GM23248 (cell line): ENCODE results near the gene BICD1. TPM values are rescaled to one million over a fixed set of nuclear protein-coding genes. Genes with fewer than 3 reads are reported as not detected.

Experiments
- DNase-seq: peaks from one replicate; pipeline ENCODE4 v3.0.0-alpha.2; 2015
- H2AFZ ChIP-seq: fragments of 200-600 bp; sonication (generic); 2 replicates; pipeline ENCODE4 v1.6.1; 2016; ENCODE audit warnings: antibody characterized with exemption
- H3F3A ChIP-seq: fragments of 200-600 bp; sonication (generic); 2 replicates; pipeline ENCODE4 v1.6.1; 2016; ENCODE audit warnings: mild to moderate bottlenecking, antibody characterized with exemption, mixed run types; ENCODE audit not compliant: insufficient read depth
- H3K27ac ChIP-seq: fragments of 200-600 bp; sonication (generic); 2 replicates; pipeline ENCODE4 v1.5.1; 2016; ENCODE audit warnings: mild to moderate bottlenecking
- H3K27me3 ChIP-seq: fragments of 200-600 bp; sonication (generic); replicated peaks from 2 replicates; pipeline ENCODE4 v1.6.1; 2016; ENCODE audit warnings: mild to moderate bottlenecking; ENCODE audit not compliant: insufficient read depth
- H3K36me3 ChIP-seq: fragments of 200-600 bp; sonication (generic); 2 replicates; pipeline ENCODE4 v1.6.1; 2016; ENCODE audit warnings: low read depth, mild to moderate bottlenecking
- H3K4me1 ChIP-seq: fragments of 200-600 bp; sonication (generic); 2 replicates; pipeline ENCODE4 v1.6.1; 2016; ENCODE audit warnings: mild to moderate bottlenecking; ENCODE audit not compliant: insufficient read depth
- H3K4me2 ChIP-seq: fragments of 200-600 bp; sonication (generic); one replicate; pipeline ENCODE4 v1.6.1; 2016; ENCODE audit warnings: mild to moderate bottlenecking; ENCODE audit not compliant: unreplicated experiment
- H3K4me3 ChIP-seq: fragments of 200-600 bp; sonication (generic); 2 replicates; pipeline ENCODE4 v1.5.1; 2016; ENCODE audit warnings: mild to moderate bottlenecking
- H3K79me2 ChIP-seq: fragments of 200-600 bp; sonication (generic); 2 replicates; pipeline ENCODE4 v1.6.1; 2016; ENCODE audit warnings: mild to moderate bottlenecking; ENCODE audit not compliant: insufficient read depth
- H3K9ac ChIP-seq: fragments of 200-600 bp; sonication (generic); 2 replicates; pipeline ENCODE4 v1.6.1; 2016; ENCODE audit warnings: mild to moderate bottlenecking
- H3K9me2 ChIP-seq: fragments of 200-600 bp; sonication (generic); 2 replicates; pipeline ENCODE4 v1.6.1; 2016; ENCODE audit warnings: mixed run types, mild to moderate bottlenecking, moderate library complexity; ENCODE audit not compliant: insufficient read depth
- H3K9me3 ChIP-seq: fragments of 200-600 bp; sonication (generic); one replicate; pipeline ENCODE4 v1.6.1; 2017; ENCODE audit warnings: low read depth
- H4K20me1 ChIP-seq: fragments of 200-600 bp; sonication (generic); 2 replicates; pipeline ENCODE4 v1.6.0; 2016; ENCODE audit not compliant: insufficient read depth
- EZH2 ChIP-seq: fragments of 200-600 bp; sonication (generic); IDR thresholded peaks from 2 replicates; pipeline ENCODE4 v1.6.1; 2018; ENCODE audit warnings: antibody characterized with exemption, mild to moderate bottlenecking; ENCODE audit not compliant: insufficient read depth, poor library complexity, severe bottlenecking
- EZH2phosphoT487 ChIP-seq: fragments of 200-600 bp; sonication (generic); IDR thresholded peaks from 2 replicates; pipeline ENCODE4 v1.6.1; 2018; ENCODE audit warnings: antibody characterized with exemption, moderate library complexity, mild to moderate bottlenecking, low read depth; ENCODE audit not compliant: insufficient read depth
- WGBS, 2 experiments: methylation state at CpG; one replicate each; pipeline ENCODE4 v1.1.6; 2015 to 2017; ENCODE audit warnings: low lambda C conversion rate in 2 of 2, low coverage in 1 of 2; ENCODE audit errors: missing lambda C conversion rate in 2 of 2; 5-methylcytosine and 5-hydroxymethylcytosine counted together
- in situ Hi-C: fragments of 300-500 bp; cut with MboI; formaldehyde crosslinking; loops from 2 replicates; pipeline ENCODE4 v1.15.0; 2020
- polyA plus RNA-seq: library from polyadenylated mRNA; unstranded; fragments of >200 nt; fragmentation: Nextera tagmentation; extraction: Ambion mirVana; gene quantifications from 2 replicates; pipeline ENCODE4 v1.2.1, GENCODE V29; 2016
- total RNA-seq: library from RNA; depleted of rRNA; stranded (reverse); fragments of >200 nt; shearing (Covaris generic); gene quantifications from 2 replicates; pipeline ENCODE4 v1.2.3, GENCODE V29; 2014

BICD1 gene
- total and polyA plus RNA-seq, 2 experiments from 2014 or later, result 9.7 to 20.6 TPM

GRCh38 chr12:32155041-32155440 lies 48.4 kb downstream of the BICD1 start:
- Histone ChIP-seq H2AFZ (no peak overlapping the region), H3K27ac (no peak overlapping the region), H3F3A (no peaks in the 10 kb centered on the region), H3K4me1 (no peaks in the 10 kb centered on the region), H3K4me2 (no peak overlapping the region), H3K27me3 (no peaks in the 10 kb centered on the region), H3K9me2 (no peaks in the 10 kb centered on the region), H3K9ac (no peak overlapping the region), H3K4me3 (no peak overlapping the region), H3K36me3 (no peaks in the 10 kb centered on the region; the same call in 1 of the 2 replicates), H3K9me3 (no peaks in the 10 kb centered on the region), H3K79me2 (peaks cover 98% of the 10 kb centered on the region), H4K20me1 (no peaks in the 10 kb centered on the region)
- WGBS, 2 experiments, result 79 to 81% methylated on average over 3 of the region's 3 CpGs
- in situ Hi-C loops, result no loop called here
- no peak for DNase-seq
- TF ChIP-seq EZH2 (no peak), EZH2phosphoT487 (no peak)

DNA sequence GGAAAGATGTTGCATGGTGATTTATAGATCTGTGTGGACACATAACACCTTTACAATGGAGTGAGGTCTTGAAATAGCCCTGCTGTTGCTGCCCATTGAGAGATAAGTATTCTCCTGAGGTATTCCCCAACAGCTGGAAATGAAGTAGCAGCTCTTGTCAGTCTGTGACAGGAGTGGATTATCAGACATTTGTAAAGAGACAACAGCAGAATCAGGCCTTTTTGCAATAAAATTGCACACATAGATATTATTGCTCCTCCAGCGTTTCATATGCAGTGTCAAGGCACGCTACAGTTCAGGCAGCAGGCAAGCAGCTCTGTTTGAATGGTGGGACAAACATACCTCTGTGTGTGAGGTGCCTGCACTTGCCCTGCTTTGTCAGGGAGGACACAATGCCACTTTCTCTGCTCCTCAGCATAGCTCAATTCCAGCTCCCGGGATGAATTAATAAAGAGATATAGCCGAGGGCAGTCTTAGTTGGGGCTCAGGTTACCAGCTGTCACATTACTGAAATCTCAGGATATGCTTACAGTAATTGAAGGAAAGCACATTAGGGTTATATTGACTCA lies 49.4 kb downstream of the BICD1 start:
- WGBS, 2 experiments, result 53 to 58% methylated on average over 4 of the region's 4 CpGs
- Histone ChIP-seq H3K4me1 (no peaks in the 10 kb centered on the region), H3K27ac (no peak overlapping the region), H3K27me3 (no peaks in the 10 kb centered on the region), H3K79me2 (peaks cover 98% of the 10 kb centered on the region), H3K9me3 (no peaks in the 10 kb centered on the region), H3K36me3 (no peaks in the 10 kb centered on the region; the same call in 1 of the 2 replicates), H3K4me3 (no peak overlapping the region), H3F3A (no peaks in the 10 kb centered on the region), H3K9ac (no peak overlapping the region), H3K4me2 (no peak overlapping the region), H3K9me2 (no peaks in the 10 kb centered on the region), H4K20me1 (no peaks in the 10 kb centered on the region), H2AFZ (no peak overlapping the region)
- no peak for TF ChIP-seq EZH2
- no peak for TF ChIP-seq EZH2phosphoT487
- in situ Hi-C loops, result no loop called here
- DNase-seq, result no peak

DNA sequence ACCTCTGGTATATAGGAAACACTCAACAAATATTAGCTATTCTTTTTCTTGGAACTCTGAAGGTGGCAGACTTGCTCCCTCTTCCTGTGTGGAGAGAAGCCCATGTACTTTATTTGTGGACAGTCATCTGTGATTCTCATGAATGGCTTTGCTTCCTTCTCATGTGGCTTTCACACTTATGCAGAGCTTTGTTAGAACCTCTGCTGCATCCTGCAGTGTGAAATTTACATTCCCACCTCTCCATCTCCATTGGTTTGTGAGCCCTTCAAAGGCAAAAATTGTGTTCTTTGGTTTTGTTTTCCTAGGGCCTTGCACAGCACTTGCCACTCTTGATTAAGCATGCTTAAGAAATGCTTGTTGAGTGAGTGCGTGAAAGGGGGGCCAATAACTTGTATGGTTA lies 51.9 kb downstream of the BICD1 start:
- no peak overlapping the region for H3K9ac ChIP-seq
- H3K4me1 ChIP-seq, result no peaks in the 10 kb centered on the region
- H3K27ac ChIP-seq, result no peak overlapping the region
- H4K20me1 ChIP-seq, result no peaks in the 10 kb centered on the region
- WGBS, 2 experiments, result 100% methylated on average over 1 of the region's 1 CpG
- H3K4me2 ChIP-seq, result no peak overlapping the region
- no peaks in the 10 kb centered on the region for H3F3A ChIP-seq
- in situ Hi-C loops, result no loop called here
- TF ChIP-seq EZH2 (no peak), EZH2phosphoT487 (no peak)
- H3K4me3 ChIP-seq, result no peak overlapping the region
- no peak for DNase-seq
- H3K9me3 ChIP-seq, result no peaks in the 10 kb centered on the region
- H2AFZ ChIP-seq, result no peak overlapping the region
- H3K9me2 ChIP-seq, result no peaks in the 10 kb centered on the region
- H3K27me3 ChIP-seq, result no peaks in the 10 kb centered on the region
- H3K36me3 ChIP-seq, result no peaks in the 10 kb centered on the region; the same call in 1 of the 2 replicates
- H3K79me2 ChIP-seq, result peaks cover 91% of the 10 kb centered on the region

GRCh38 chr12:32159381-32159780 lies 52.7 kb downstream of the BICD1 start:
- no peaks in the 10 kb centered on the region for H3K9me3 ChIP-seq
- in situ Hi-C loops, result no loop called here

More at GRCh38 chr12:32159381-32159780, 52.7 kb downstream of the BICD1 start:
- Histone ChIP-seq H3K4me3 (no peak overlapping the region), H2AFZ (no peak overlapping the region), H3K9me2 (no peaks in the 10 kb centered on the region), H4K20me1 (no peaks in the 10 kb centered on the region), H3K79me2 (peaks cover 91% of the 10 kb centered on the region), H3K9ac (no peak overlapping the region), H3K27ac (no peak overlapping the region), H3K36me3 (no peaks in the 10 kb centered on the region; the same call in 1 of the 2 replicates), H3K4me2 (no peak overlapping the region), H3K4me1 (no peaks in the 10 kb centered on the region), H3F3A (no peaks in the 10 kb centered on the region), H3K27me3 (no peaks in the 10 kb centered on the region)
- 97 to 98% methylated on average over 6 of the region's 6 CpGs for WGBS, 2 experiments
- TF ChIP-seq EZH2, result no peak
- no peak for TF ChIP-seq EZH2phosphoT487
- DNase-seq, result no peak
